GM21360 (cell line): ENCODE results near the gene ARAP1.

Source experiments
- ATAC-seq: cut with Tn5 transposase; IDR thresholded peaks from one replicate; pipeline ENCODE4 v1.9.1; 2021; ENCODE audit warnings: mild to moderate bottlenecking, moderate library complexity; ENCODE audit not compliant: unreplicated experiment

The ARAP1 gene

GRCh38 chr11:72780296-72781062, 28.3 kb upstream of the ARAP1 start:
- no peak for ATAC-seq

GRCh38 chr11:72779495-72780128, 27.4 kb upstream of the ARAP1 start:
- no peak for ATAC-seq

GRCh38 chr11:72778535-72779494, 26.6 kb upstream of the ARAP1 start:
- no peak for ATAC-seq

- no peak for ATAC-seq
These were observed 25.6 kb upstream of the ARAP1 start for GRCh38 chr11:72777755-72778278.

- no peak for ATAC-seq
These were observed 24.9 kb upstream of the ARAP1 start for GRCh38 chr11:72776844-72777754.

GRCh38 chr11:72776117-72776843, 24.1 kb upstream of the ARAP1 start:
- no peak for ATAC-seq

- ATAC-seq: no peak
These were observed 23.3 kb upstream of the ARAP1 start for GRCh38 chr11:72775288-72776110.

GRCh38 chr11:72774499-72774898, 22.3 kb upstream of the ARAP1 start:
- no peak for ATAC-seq

- no peak for ATAC-seq
These were observed 21.5 kb upstream of the ARAP1 start for GRCh38 chr11:72773696-72774095.

- ATAC-seq: no peak
These were observed 21.1 kb upstream of the ARAP1 start for GRCh38 chr11:72773291-72773690.

- ATAC-seq: no peak
These were observed 19.9 kb upstream of the ARAP1 start for GRCh38 chr11:72772059-72772458.

- no peak for ATAC-seq
These were observed 19.3 kb upstream of the ARAP1 start for GRCh38 chr11:72771507-72771906.

GRCh38 chr11:72770799-72771198, 18.6 kb upstream of the ARAP1 start:
- no peak for ATAC-seq

GRCh38 chr11:72769680-72770079, 17.5 kb upstream of the ARAP1 start:
- no peak for ATAC-seq

- no peak for ATAC-seq
These were observed 16.4 kb upstream of the ARAP1 start for GRCh38 chr11:72768581-72768980.

GRCh38 chr11:72767203-72768062, 15.2 kb upstream of the ARAP1 start:
- ATAC-seq: no peak

GRCh38 chr11:72766152-72766902, 14.1 kb upstream of the ARAP1 start:
- ATAC-seq: no peak
